Body of pancreas (tissue), 4 donors: ENCODE results near the gene DCHS2. TPM values are rescaled to one million over a fixed set of nuclear protein-coding genes. Genes with fewer than 3 reads are reported as not detected.

Experiments used
- ATAC-seq: fragments of 150-250 bp; one replicate; pipeline ENCODE4 v1.9.1; 2016
- DNase-seq, 4 donors: peaks; one replicate each; pipeline ENCODE4 v3.0.0-alpha.2; 2019
- H3K27ac ChIP-seq, 4 donors: fragments of 200-600 bp; sonication (generic); 1 replicate in 3 of 4; 2 replicates in 1 of 4; pipeline versions ENCODE4 v1.5.1 to v1.6.1; 2016 to 2019; ENCODE audit warnings: mild to moderate bottlenecking in 1 of 4, mixed read lengths in 1 of 4, moderate library complexity in 1 of 4
- H3K27me3 ChIP-seq, 2 donors: fragments of 200-600 bp; sonication (generic); one replicate each; pipeline ENCODE4 v1.6.0; 2016; ENCODE audit warnings: mild to moderate bottlenecking in 1 of 2
- H3K36me3 ChIP-seq, 2 donors: fragments of 200-600 bp; sonication (generic); replicated peaks in 1 of 2; 2 replicates each; pipeline ENCODE4 v1.5.1; 2016; ENCODE audit warnings: low read depth in 2 of 2; ENCODE audit not compliant: insufficient read depth in 1 of 2
- H3K4me1 ChIP-seq: fragments of 200-600 bp; sonication (generic); one replicate; pipeline ENCODE4 v1.6.0; 2016
- H3K4me3 ChIP-seq, 2 donors: fragments of 200-600 bp; sonication (generic); 1 replicate in 1 of 2; 2 replicates in 1 of 2; pipeline ENCODE4 v1.5.1; 2016 to 2019
- H3K9me3 ChIP-seq, 3 donors: fragments of 200-600 bp; sonication (generic); 1 replicate in 2 of 3; 2 replicates in 1 of 3; pipeline ENCODE4 v1.5.1; 2016
- POLR2A ChIP-seq, 3 donors: fragments of 450-650 bp; IDR thresholded peaks; one replicate each; pipeline ENCODE4 v1.6.1; 2016; ENCODE audit warnings: antibody characterized with exemption in 3 of 3, mild to moderate bottlenecking in 2 of 3
- WGBS, 2 donors: methylation state at CpG; one replicate each; pipeline ENCODE4 v1.1.5; 2017; 5-methylcytosine and 5-hydroxymethylcytosine counted together
- intact Hi-C: fragments of 100-400 bp; cut with DNase I; formaldehyde crosslinking; loops from one replicate; pipeline ENCODE4 v1.15.1; 2023
- total RNA-seq, 2 donors: library from RNA; depleted of rRNA; stranded (reverse); fragments of >200 nt; gene quantifications; one replicate each; pipeline ENCODE4 v1.1.0, GENCODE V29; 2016
- TF ChIP-seq, protein P1 (sequence below), 7 experiments: fragments of 450-650 bp in 4 of 7; fragments of 200-600 bp in 3 of 7; sonication (generic) in 3 of 7; IDR thresholded peaks; one replicate each; pipeline ENCODE4 v1.5.1; 2016 to 2019; ENCODE audit warnings: antibody characterized with exemption in 7 of 7

DCHS2 gene
- total RNA-seq, 2 donors from 2014 or later: 0.33 to 0.78 TPM

DNA sequence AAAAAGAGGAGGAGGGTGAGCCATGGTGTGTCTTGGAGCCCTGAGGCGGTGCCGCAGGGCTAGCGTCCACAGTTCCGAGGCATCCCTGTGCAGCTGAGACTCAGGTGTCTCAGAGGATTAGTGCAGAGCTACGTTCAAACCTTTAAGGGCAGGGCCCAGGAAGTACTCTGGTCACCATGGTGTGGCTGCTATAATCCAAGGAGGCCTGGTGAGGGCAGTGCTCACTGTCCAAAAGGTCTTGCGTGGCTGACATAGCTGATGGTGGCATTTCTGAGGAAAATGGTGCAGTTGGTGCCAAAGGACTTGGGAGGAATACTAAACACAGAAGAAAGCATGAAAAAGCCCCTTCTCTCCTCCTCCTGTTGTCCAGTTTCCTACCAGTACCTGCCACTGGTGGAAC, 146.9 kb downstream of the DCHS2 start:
- H3K9me3 ChIP-seq: no peaks in the 10 kb centered on the region
- no peak overlapping the region for H3K27ac ChIP-seq
- DNase-seq (no peak), ATAC-seq (no peak)
- no peaks in the 10 kb centered on the region for H3K4me1 ChIP-seq
- no peaks in the 10 kb centered on the region for H3K36me3 ChIP-seq
- 68 to 75% methylated on average over 6 of the region's 6 CpGs for WGBS, 2 donors
- H3K27me3 ChIP-seq: no peaks in the 10 kb centered on the region
- H3K4me3 ChIP-seq: no peak overlapping the region
- intact Hi-C loops: no loop called here
- TF ChIP-seq POLR2A (IDR thresholded peaks at IDR 0.05): no peak
- TF ChIP-seq, protein P1, sequence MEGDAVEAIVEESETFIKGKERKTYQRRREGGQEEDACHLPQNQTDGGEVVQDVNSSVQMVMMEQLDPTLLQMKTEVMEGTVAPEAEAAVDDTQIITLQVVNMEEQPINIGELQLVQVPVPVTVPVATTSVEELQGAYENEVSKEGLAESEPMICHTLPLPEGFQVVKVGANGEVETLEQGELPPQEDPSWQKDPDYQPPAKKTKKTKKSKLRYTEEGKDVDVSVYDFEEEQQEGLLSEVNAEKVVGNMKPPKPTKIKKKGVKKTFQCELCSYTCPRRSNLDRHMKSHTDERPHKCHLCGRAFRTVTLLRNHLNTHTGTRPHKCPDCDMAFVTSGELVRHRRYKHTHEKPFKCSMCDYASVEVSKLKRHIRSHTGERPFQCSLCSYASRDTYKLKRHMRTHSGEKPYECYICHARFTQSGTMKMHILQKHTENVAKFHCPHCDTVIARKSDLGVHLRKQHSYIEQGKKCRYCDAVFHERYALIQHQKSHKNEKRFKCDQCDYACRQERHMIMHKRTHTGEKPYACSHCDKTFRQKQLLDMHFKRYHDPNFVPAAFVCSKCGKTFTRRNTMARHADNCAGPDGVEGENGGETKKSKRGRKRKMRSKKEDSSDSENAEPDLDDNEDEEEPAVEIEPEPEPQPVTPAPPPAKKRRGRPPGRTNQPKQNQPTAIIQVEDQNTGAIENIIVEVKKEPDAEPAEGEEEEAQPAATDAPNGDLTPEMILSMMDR (IDR thresholded peaks at IDR 0.05): no peak

DNA sequence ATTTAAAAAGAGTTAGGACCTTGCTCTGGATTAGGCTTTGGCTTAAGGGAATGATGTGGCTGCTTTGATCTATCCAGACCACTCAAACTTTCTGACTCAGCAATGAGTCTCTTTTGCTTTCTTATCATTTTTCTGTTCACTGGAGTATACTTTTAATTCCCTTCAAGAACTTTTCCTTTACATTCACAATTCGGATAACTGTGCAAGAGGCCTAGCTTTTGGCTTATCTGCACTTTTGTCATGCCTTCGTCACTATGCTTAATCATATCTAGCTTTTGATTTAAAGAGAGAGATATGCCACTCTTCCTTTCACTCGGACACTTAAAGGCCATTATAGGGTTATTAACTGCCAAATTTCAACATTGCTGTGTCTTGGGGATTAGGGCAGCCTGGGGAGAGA, 147.9 kb downstream of the DCHS2 start:
- Histone ChIP-seq H3K27me3 (no peaks in the 10 kb centered on the region), H3K36me3 (no peaks in the 10 kb centered on the region), H3K4me1 (no peaks in the 10 kb centered on the region), H3K9me3 (no peaks in the 10 kb centered on the region), H3K27ac (no peak overlapping the region), H3K4me3 (no peak overlapping the region)
- intact Hi-C loops: no loop called here
- DNase-seq (no peak), ATAC-seq (no peak)
- 55 to 58% methylated on average over 3 of the region's 3 CpGs for WGBS, 2 donors
- TF ChIP-seq, protein P1 (IDR thresholded peaks at IDR 0.05): no peak
- no peak for TF ChIP-seq POLR2A (IDR thresholded peaks at IDR 0.05)

DNA sequence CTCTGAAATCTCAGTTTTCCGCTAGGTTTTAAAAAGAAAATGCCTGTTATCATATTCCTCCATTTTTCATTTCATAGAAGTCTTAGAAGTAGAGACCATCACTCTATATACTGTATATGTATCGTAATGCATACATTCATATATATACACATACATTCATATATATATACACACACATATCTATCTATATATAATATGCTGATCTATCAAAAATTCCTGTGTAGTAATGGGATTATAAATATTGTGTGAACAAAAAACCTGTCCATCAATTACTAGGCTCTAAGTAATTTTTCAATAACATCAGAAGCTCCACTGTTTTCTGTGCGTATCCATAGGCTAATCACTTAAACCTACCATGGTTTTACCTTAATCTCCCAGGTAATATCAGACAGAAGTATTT, 150.2 kb downstream of the DCHS2 start:
- no peak for DNase-seq
- H3K27ac ChIP-seq: no peak overlapping the region
- no peaks in the 10 kb centered on the region for H3K4me1 ChIP-seq
- no peak for TF ChIP-seq POLR2A (IDR thresholded peaks at IDR 0.05)
- 90% methylated on average over 3 of the region's 3 CpGs for WGBS, 2 donors
- H3K27me3 ChIP-seq: no peaks in the 10 kb centered on the region
- no peaks in the 10 kb centered on the region for H3K9me3 ChIP-seq
- H3K4me3 ChIP-seq: no peak overlapping the region
- H3K36me3 ChIP-seq: no peaks in the 10 kb centered on the region
- intact Hi-C loops: no loop called here
- no peak for ATAC-seq

DNA sequence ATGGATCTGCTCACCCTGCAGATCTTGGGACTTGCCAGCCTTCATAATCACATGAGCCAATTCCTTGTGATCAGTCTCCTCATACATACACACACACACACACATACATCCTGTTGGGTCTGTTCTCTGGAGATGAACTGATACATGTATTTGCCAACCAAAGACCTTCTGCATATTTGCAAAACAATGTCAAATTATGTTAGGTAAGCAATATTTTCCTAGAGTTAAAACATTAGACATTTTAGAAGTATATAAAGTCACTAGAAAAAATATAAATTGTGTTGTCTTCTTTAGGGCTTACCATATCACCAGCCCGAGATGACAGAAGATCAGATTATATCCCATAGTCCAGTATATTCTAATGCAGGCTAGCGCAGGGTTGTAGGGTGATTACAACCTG, 156.0 kb downstream of the DCHS2 start:
- no peak for DNase-seq
- Histone ChIP-seq H3K27me3 (peaks cover 0 to 9% of the 10 kb centered on the region in 2 donors), H3K27ac (no peak overlapping the region), H3K4me3 (no peak overlapping the region), H3K4me1 (peaks cover 9% of the 10 kb centered on the region), H3K9me3 (no peaks in the 10 kb centered on the region), H3K36me3 (no peaks in the 10 kb centered on the region)
- 80 to 91% methylated on average over 2 of the region's 2 CpGs for WGBS, 2 donors
- intact Hi-C loops: no loop called here
- TF ChIP-seq POLR2A (IDR thresholded peaks at IDR 0.05): no peak
- TF ChIP-seq, protein P1 (IDR thresholded peaks at IDR 0.05): no peak
- ATAC-seq: no peak

DNA sequence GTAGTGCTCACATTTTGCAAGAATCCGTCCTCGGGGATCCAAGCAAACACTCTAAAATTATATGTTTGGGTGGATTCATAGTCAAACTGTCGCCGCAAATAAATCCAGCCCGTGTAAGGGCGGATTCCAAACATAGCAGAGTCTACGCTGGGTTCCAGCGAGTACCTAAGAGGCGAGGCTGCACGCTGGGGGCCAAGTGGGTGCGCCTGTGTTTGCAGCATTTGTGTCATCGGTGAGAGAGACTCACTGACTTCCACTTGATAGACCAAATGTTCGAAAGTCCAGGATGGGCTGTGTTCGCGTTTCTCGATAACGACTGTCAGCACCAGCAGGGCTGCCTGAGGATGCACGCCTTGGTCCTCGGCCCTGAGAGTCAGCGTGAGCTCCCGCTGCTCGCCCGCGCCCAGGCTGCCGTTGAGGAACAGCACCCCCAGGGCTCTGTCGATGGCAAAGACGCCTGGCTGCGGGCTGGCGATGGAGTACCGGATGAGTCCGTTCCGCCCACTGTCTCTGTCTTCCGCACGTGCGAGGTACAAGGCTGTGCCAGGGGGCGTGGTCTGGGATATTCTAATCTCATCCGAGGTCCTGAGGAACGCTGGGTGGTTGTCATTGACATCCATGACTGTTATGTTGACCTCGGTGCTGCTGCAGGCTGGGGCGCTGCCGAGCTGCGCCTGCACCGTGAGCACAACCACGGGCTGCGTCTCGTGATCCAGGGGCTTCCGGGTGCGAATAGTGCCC, 158.7 kb downstream of the DCHS2 start:
- DNase-seq: peak; percentile 14 to 31 (median 18)
- H3K4me3 ChIP-seq: no peak overlapping the region
- H3K9me3 ChIP-seq: no peaks in the 10 kb centered on the region
- TF ChIP-seq, protein P1 (IDR thresholded peaks at IDR 0.05): no peak
- no peak for TF ChIP-seq POLR2A (IDR thresholded peaks at IDR 0.05)
- intact Hi-C loops: no loop called here
- ATAC-seq: peak; percentile 33
- H3K27ac ChIP-seq: no peak overlapping the region
- WGBS, 2 donors: 13 to 29% methylated on average over 19 to 48 of the region's 48 CpGs
- no peaks in the 10 kb centered on the region for H3K36me3 ChIP-seq
- peaks cover 9% of the 10 kb centered on the region for H3K4me1 ChIP-seq
- peaks cover 0 to 9% of the 10 kb centered on the region in 2 donors for H3K27me3 ChIP-seq
